ENCODE measurements around the gene TM9SF2.
A peak's percentile ranks its signal among the peaks of the same experiment; 100 is the strongest.
"Not testable (repeated sequence)": the region's sequence is repeated elsewhere in the genome, so short reads cannot be mapped to it uniquely, and the experiment has no call there.

The TM9SF2 gene, protein sequence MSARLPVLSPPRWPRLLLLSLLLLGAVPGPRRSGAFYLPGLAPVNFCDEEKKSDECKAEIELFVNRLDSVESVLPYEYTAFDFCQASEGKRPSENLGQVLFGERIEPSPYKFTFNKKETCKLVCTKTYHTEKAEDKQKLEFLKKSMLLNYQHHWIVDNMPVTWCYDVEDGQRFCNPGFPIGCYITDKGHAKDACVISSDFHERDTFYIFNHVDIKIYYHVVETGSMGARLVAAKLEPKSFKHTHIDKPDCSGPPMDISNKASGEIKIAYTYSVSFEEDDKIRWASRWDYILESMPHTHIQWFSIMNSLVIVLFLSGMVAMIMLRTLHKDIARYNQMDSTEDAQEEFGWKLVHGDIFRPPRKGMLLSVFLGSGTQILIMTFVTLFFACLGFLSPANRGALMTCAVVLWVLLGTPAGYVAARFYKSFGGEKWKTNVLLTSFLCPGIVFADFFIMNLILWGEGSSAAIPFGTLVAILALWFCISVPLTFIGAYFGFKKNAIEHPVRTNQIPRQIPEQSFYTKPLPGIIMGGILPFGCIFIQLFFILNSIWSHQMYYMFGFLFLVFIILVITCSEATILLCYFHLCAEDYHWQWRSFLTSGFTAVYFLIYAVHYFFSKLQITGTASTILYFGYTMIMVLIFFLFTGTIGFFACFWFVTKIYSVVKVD

DNA sequence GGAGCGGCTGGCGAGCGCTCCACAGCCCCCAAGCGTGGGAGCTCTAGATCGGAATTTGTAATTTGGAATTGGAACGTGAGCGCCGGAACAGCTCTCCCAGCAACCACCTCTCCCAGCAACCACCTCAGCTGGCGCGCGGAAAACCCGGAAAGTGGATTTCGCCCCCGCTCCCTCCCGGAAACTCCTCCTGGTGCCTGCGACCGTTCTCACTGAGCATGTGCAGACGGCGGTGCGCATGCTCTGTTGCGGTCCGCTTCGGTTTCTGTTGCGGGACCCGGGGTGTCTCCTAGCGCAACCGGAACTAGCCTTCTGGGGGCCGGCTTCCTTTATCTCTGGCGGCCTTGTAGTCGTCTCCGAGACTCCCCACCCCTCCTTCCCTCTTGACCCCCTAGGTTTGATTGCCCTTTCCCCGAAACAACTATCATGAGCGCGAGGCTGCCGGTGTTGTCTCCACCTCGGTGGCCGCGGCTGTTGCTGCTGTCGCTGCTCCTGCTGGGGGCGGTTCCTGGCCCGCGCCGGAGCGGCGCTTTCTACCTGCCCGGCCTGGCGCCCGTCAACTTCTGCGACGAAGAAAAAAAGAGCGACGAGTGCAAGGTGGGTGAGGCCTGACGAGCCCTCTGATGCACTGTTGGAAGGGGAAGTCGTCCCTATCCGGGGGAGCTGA is at the start of gene TM9SF2:
TSS of gene TM9SF2 (plus strand) at position 289 of the 664 bp plus-strand sequence. CDS start at position 424, 135 bp downstream.
- peak; percentile 93 for DNase-seq

DNA sequence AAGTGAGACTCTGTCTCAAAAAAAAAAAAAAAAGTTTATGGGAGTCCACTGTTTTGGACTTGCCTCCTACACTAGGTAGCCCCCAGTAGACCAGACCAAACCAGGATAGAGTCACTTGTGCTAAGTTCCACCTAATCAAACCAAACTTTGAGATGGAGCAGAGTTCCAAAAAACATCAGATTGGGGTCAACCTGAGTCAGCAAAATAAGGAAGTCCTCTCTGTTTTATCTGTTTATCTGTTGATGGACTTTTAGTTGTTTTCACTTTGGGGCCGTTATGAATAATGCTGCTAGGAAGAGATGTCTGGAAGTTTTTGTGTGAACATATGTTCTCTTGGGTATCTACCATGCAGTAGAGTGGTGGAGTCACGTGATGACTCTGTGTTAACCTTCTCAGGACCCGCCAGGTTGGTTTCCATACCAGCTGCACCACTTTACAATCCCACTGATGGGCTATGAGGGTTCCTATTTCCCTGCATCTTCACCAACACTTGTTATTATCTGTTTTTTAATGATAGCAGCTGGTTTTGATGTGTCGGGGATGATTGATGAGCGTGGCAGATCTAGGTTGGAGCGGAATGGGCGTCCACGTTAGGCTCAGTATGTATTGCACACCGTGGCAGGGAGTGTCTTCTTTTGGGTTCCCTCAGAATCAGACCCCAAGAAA is 46.6 kb upstream of the TM9SF2 start:
- DNase-seq = no peak

DNA sequence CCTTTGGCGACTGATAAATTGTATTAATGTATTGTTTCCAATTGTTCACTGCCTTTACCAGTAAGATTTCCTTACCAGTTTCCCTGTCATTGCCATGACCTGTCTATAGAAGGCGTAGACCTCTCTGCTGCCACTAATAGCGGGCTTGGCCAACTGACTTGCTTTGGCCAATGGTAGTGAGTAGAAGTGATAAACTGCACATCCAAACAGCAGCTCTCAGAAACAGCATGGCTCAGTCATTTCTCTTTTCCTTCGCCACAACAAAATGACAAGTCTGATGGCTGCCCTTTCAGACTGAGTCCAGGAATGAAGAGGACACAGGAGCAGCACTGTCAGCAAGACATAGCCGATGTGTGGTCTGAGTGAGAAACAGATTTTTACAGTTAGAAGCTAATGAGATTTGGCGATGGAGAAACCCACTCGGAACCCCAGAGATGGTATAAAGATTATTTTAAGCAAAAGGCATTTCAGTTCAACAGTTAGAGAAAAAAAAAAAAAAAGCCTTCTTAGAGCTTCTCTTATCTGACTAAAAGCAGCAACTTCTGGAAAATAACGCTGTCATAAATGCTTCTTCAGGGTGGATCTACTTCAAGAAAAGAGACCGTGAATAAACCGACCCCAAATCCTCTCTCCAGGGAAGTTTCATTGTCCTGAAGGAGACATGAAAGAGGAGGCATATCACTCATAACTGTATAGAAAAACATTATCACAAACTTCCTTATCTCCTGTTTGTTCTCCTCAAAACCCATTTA is 42.0 kb upstream of the TM9SF2 start:
- no peak for DNase-seq

DNA sequence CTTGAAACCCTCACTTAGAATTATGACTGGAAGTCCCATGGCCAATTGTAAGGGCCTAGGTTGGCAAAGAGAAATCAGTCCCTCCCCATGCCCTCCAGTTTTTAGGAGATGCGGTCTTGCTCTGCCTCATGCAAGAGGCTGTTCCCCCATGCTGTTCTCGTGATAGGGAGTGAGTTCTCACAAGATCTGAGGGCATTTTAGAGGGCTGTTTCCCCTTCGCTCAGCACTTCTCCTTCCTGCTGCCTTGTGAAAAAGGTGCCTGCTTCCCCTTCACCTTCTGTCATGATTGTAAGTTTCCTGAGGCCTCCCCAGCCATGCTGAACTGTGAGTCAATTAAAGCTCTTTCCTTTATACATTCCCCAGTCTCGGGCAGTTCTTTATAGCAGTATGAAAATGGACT is 40.5 kb upstream of the TM9SF2 start:
- not testable (repeated sequence) for DNase-seq

DNA sequence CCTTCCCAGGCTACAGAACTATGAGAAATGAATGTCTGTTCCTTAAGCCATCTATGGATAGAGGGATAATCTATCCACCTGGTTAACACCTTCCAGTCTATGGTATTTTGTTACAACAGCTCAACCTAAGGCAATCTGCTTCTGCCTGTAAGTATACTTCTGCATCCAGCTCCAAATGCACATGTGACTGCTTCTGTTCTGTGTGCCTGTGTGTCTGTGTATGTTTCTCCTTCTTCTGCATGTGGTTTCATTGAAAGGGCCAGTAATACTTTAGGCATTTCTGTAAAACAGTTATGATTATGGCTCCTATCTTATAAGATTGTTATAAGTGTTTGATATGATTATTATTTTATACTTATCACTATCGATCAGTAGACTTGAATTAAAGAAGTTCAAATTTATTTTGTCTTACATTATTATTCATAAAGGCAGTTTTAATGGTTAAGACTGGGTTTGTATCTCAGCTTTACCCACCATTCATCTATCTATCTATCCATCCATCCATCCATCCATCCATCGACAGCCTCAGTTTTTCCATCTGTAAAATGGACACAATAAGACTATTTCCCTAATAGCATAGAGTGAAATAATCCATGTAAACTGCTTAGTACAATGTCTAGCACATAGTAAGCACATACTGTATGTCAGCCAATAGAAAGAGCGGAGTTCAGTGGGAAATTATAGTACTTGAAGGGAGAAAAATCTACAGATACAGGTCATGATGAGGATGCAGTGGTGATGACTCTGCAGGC is 37.5 kb upstream of the TM9SF2 start:
- no peak for DNase-seq

DNA sequence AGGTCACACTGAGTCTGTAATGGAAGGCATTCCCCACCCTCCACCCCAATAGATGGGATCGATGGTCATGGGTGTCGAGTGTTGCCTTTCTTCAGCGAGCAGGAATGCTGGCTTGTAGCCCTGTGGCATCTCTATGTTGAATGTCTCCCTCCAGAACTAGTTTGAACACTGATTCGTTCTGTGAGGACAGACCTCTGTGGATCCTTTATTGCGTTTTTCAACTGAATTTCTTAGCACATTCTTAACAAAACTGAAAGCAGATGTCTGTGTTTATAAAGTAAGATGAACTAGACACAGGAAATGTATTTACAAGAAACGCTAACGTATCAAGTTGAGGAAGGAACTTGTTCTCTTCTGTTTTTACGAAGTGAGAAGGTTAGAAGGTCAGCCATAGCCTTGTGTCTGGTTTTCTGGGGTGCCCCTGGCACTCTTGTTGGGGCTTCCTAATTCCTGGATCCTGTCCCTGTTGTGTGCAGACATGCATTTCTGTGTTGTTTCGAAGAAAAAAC is 36.8 kb upstream of the TM9SF2 start:
- no peak for DNase-seq

DNA sequence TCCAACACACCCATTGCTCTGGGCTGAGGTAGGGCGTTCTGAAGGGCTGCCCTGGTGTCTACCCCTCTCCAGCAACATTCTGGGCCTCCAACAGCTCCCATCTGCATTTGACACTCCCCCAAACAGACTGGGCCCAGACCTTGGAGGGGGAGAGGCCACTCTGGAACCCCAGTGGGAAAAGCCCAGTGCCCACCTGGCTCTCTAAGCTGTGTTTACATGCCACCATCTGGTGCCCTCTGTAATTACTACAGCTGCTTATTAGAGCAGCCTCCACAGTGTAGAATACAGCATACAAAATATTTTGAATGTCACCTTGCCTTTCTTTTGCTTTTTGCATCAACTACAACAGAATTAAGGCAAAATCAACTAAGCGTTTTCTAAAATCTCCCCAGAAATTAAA is 35.8 kb upstream of the TM9SF2 start:
- no peak for DNase-seq

DNA sequence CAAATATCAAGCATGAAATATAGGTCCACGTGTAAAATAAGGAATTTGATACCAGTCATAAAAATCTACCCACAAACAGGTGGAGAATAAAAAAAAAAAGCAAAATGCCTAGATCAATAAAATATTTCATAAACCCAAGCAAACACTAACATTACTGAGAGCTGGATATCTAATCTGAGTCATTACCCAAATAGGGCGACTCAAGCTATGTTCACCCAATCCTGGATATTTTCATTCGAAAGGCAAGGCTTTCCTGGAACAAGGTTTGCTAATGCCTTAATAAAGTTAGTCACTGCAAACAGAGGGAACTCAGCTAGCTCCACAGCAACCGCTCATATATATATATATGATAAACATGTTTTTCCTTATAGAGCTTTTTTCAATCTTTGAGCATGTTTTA is 33.5 kb upstream of the TM9SF2 start:
- DNase-seq = no peak

DNA sequence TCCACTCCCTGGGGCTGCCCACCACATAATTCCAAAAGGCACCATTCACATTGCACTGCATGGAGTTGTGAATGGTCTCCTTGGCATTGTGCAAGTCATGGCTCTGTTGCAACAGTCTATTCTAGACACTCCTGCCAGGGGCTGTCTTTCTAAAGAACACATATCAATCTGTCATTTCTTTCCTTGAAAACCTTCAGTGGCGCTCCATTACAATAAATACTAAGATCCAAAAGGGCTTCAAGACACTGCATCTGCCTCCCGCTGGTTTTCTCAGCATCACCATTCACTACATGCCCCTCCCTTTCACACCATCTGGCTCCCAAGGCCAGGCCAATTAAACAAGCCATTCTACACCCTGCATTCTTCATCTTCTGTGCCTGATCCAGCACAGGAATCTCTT is 32.2 kb upstream of the TM9SF2 start:
- DNase-seq = no peak

DNA sequence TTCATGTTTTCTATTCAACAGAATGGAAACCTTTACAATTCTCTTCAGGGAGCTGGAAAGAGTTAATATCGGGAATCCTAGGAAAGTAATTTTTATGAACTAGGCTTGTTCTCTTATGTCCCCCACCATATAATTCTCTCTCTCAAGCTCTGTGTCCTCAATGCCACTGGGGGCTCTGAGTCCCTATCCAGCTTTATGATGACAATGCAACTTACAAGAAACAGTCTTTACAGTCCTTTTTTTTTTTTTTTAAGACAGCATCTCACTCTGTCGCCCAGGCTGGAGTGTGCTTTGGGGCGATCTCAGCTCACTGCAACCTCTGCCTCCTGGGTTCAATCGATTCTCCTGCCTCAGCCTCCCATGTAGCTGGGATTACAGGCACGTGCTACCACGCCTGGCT is 31.2 kb upstream of the TM9SF2 start:
- DNase-seq = no peak

DNA sequence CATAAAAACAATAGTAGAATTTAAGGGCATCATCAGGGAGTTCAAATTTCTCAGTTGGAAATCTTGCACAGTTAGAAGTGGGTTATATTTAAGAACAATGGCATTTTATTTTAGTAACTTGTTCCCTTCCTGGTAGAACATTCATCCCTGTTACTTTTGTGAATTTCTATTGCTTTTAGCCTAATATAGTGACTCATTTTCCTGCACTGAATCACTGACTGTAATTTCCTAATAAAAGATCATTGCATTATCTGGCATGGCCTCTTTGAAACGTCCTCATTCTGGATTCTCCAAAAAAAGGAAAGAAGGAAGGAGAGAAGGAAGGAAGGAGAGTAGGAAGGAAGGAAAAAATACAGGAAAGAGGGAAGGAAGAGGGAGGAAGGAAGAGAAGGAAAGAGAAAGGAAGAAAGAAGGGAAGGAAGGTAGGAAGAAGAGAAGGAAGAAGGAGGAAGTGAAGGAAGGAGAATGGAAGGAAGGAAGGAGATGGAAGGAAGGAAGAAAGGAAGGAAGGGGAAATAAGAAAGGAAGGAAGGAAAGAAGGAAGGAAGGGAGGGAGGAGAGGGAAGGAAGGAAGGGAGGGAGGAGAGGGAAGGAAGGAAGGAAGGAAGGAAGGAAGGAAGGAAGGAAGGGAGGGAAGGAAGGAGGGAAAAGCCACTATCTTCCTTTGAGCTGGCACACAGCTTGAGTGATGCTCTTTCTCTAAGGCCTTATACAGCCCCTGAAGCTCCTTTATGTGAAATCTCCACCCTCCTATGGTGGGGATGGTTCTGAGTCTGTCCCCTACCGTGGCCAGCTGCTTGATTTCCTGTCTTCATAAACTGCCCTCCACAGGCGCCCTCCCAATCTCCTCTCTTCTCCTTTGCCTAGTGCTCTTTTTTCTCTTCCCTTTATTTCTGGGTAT is 29.8 kb upstream of the TM9SF2 start:
- no peak for DNase-seq

DNA sequence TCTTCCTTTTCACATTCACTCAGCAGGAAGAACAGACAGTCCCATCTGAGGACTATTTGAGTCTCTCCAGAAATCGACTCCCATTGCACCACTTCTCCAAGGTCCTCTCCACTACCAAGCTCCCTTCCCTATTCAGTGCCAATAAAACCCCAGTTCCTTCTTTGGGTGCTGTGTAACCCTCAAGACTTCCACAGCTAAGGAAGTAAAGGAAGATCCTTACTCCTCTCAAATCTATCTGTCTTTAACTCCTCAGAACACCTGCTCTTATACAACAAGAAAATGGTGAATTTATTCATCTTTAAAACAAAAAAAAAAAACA is 29.2 kb upstream of the TM9SF2 start:
- no peak for DNase-seq

DNA sequence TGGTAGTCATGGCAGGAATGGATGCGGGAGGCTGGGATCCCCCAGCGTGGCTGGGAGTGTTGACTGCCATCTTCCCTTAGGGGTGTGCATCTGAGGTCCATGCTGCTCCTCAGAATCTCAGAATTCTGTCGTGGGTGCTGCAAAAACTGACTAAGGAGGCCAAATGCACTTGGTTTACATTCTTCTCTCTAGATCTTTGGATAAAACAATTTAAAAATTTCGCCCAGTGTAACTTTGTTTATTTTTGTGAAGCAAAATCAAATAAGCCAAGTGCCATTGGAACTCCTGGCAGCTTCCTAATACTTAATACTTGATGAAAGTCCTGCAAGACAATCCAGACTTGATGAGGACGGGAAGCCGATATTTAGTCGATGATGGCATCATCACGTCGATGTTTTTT is 27.8 kb upstream of the TM9SF2 start:
- DNase-seq = no peak

DNA sequence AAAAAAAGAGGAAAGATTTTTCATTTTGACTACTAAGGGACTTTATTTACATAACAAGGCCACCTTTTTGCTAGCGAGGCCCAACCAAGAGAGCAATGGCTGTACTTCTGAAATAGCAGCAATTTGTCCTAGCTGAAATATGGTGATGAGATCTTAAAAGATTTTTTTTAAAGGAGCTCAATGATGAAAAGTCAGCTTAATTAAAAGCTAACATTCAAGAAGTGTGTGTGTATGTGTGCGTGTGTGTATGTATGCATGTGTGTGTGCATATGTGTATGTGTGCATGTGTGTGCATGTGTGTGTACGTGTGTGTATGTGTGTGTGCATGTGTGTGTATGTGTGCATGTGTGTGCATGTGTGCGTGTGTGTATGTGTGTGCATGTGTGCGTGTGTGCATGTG is 24.6 kb upstream of the TM9SF2 start:
- no peak for DNase-seq

DNA sequence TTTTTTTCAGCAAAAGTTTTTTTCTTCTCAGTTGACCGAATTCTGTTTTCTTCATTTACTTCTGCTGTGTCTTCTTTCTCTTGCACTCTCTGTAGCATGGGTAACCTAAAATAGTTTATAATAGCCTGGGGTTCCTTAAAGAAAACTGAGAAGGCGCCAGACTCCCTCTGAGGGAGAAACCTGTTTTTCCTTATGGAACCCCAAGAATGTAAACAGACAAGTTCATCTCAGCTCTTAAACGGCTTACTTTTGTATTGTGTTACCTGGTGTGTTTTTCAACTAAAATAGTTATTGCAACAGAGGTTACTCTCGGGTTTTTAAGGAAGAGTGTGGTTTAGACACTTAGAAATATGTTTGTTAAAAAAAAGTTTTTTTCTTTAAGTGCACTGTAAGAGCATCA is 23.8 kb upstream of the TM9SF2 start:
- no peak for DNase-seq

DNA sequence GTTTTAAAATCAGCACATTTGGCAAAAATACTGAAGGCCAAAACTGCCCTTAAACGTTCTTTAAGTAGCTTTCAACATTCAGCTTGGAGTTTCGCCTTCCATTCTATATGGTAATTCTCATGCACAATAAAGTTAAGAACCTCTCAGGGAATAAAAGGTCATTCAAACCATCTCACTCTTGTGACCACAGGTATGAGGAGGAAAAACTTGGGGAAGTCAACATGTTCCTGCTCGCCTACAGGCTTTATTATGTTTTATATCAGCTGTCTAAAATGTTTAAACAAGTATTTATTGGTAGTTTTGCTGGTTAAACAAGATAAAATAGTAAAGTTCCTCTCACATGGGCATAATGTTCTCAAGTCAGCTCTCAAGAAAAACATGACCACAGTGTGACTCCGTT is 19.9 kb upstream of the TM9SF2 start:
- DNase-seq = no peak

DNA sequence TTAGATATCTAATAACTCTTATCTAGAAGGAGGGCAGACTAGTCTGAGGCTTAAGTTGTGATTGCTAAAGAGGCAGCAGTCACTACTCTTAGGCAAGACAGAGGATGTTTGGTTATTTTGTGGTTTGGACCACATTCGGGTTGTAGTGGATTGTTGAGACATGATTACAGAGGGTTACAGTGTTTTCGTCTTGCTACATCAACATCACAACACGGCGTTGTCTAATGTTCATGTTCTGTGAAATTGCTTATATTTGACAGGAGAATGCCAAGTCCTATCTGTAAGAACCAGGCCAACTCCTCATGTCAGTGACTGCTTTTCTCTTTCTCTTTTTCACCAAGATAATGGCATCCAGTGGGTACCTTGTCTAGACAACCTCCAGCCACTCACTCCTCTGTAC is 16.8 kb upstream of the TM9SF2 start:
- DNase-seq = no peak

DNA sequence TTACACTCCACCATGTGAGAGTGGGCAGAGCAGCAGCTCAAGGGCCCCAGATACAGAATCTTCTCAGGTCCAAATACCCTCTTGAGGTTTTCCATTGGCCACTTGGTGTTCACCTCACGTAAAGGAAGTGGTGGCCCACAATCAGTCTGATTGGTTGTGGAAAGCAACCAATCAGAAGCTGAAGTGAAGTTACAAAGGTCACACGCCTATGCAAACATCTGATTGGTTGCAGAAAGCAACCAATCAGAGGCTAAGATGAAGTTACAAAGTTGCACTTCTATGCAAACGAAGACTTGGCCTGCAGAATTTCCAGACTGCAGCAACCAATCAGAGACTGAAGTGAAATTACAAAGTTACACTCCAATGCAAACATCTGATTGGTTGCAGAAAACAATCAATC is 14.3 kb upstream of the TM9SF2 start:
- no peak for DNase-seq

DNA sequence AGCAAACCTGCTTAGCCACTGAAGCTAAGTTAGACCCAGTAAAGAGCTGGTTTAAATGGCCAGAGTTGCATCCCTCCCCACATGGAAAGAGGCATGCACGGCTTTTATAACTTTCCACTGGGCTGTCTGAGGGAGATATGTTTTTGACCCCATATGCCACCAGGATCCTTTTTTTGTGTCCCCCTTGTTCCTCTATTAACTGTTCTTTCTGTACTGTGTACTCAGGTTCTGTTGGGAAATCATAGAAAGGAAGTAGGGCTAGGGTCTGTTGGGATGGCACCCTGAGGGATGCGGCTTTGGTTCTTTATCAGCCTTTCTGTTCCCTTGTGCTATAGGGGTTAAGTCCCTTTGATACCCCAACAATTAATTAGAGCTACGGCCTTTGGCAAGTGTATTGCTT is 12.2 kb upstream of the TM9SF2 start:
- no peak for DNase-seq

DNA sequence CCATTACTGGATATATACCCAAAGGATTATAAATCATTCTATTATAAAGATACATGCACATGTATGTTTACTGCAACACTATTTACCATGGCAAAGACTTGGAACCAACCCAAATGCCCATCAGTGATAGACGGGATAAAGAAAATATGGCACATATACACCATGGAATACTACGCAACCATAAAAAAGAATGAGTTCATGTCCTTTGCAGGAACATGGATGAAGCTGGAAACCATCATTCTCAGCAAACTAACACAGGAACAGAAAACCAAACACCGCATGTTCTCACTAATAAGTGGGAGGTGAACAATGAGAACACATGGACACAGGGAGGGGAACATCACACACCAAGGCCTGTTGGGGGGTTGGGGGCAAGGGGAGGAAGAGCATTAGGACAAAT is 9.5 kb upstream of the TM9SF2 start:
- DNase-seq = not testable (repeated sequence)

Measured in activated T-cell treated with anti-CD3 and anti-CD28 coated beads for 4 hours (primary cell).